Neural crest cell (in vitro differentiated cells): Measurements from ENCODE around the gene C1orf52. TPM values are rescaled to one million over a fixed set of nuclear protein-coding genes. Genes with fewer than 3 reads are reported as not detected.

ENCODE experiments used
- DNase-seq: peaks from one replicate; pipeline ENCODE4 v3.0.0; 2021; ENCODE audit warnings: low read depth, mixed read lengths, low spot score
- H3K27ac Mint-ChIP-seq: one replicate; pipeline ENCODE4 v1.8.0; 2021; ENCODE audit warnings: mild to moderate bottlenecking, mixed read lengths; ENCODE audit not compliant: unreplicated experiment
- H3K27me3 Mint-ChIP-seq: 2 replicates; pipeline ENCODE4 v1.8.0; 2021; ENCODE audit warnings: low read depth, mild to moderate bottlenecking, mixed read lengths
- H3K36me3 Mint-ChIP-seq: 2 replicates; pipeline ENCODE4 v1.8.0; 2021; ENCODE audit warnings: low read depth, mild to moderate bottlenecking, mixed read lengths
- H3K4me1 Mint-ChIP-seq: 2 replicates; pipeline ENCODE4 v1.8.0; 2021; ENCODE audit warnings: mixed read lengths
- H3K4me3 Mint-ChIP-seq: one replicate; pipeline ENCODE4 v1.8.0; 2021; ENCODE audit warnings: mild to moderate bottlenecking, mixed read lengths
- H3K9me3 Mint-ChIP-seq: 2 replicates; pipeline ENCODE4 v1.8.0; 2021; ENCODE audit warnings: mixed read lengths
- total RNA-seq: library from RNA; stranded (reverse); gene quantifications from 2 replicates; pipeline ENCODE4 v1.2.1, GENCODE V29; 2021
- TF ChIP-seq, protein P1 (sequence below): fragments of 200-600 bp; sonication (generic); conservative IDR thresholded peaks from 2 replicates; pipeline ENCODE4 v1.5.0; 2021; ENCODE audit warnings: antibody characterized with exemption, mild to moderate bottlenecking

C1orf52 gene
- total RNA-seq, 1 donor from 2014 or later: 30.9 TPM

DNA sequence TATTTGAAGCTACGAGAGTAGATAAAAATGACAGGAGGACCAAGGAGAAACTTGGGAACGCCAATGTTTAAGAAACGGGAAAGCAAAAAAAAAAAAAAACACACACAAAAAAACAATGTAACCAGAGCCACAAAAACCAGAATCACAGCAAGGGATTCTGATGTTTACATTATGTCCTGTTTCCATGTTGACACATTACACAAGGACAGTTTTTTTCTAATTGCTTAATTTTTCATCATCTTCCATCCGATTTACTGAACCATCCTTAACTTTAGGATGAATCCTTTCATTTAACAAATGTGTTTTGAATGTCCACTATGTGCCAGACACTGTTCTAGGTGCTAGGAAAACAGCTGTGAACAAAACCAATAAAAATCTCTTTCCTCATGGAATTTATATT, 18.3 kb upstream of the C1orf52 start:
- Mint-ChIP-seq H3K36me3 (no peaks in the 10 kb centered on the region), H3K9me3 (no peaks in the 10 kb centered on the region), H3K4me3 (peak overlapping the region; percentile 94), H3K27me3 (peaks cover 30% of the 10 kb centered on the region), H3K27ac (no peak overlapping the region), H3K4me1 (peaks cover 24% of the 10 kb centered on the region)
- no peak for DNase-seq
- TF ChIP-seq, protein P1, sequence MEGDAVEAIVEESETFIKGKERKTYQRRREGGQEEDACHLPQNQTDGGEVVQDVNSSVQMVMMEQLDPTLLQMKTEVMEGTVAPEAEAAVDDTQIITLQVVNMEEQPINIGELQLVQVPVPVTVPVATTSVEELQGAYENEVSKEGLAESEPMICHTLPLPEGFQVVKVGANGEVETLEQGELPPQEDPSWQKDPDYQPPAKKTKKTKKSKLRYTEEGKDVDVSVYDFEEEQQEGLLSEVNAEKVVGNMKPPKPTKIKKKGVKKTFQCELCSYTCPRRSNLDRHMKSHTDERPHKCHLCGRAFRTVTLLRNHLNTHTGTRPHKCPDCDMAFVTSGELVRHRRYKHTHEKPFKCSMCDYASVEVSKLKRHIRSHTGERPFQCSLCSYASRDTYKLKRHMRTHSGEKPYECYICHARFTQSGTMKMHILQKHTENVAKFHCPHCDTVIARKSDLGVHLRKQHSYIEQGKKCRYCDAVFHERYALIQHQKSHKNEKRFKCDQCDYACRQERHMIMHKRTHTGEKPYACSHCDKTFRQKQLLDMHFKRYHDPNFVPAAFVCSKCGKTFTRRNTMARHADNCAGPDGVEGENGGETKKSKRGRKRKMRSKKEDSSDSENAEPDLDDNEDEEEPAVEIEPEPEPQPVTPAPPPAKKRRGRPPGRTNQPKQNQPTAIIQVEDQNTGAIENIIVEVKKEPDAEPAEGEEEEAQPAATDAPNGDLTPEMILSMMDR: no peak

DNA sequence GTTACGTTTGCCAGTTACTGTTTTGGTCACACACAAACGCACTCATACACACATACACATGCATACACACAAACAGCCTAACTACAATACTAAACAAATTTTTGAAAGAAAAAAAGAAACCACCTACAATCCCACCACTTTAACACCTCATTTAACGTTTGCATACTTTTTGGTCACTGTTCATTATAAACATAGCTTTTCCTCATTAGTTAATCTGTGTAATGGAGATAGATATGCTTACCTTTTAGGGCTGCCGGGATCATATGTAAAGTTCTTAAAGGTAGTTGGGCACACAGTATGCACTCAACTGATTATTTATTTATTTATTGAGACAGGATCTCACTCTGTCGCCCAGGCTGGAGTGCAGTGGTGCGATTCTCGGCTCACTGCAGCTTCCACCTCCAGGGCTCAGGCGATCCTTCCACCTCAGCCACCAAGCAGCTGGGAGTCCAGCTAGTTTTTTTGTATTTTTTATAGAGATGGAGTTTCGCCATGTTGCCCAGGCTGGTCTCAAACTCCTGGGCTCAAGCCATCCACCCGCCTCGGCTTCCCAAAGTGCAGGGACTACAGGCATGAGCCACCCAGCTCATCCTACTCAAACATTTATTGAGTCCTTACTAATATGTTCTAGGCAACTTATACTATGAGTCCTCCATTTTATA, 17.6 kb upstream of the C1orf52 start:
- Mint-ChIP-seq H3K4me3 (peak overlapping the region; percentile 94), H3K9me3 (no peaks in the 10 kb centered on the region), H3K4me1 (peaks cover 24% of the 10 kb centered on the region), H3K36me3 (no peaks in the 10 kb centered on the region), H3K27ac (peak overlapping the region; percentile 90), H3K27me3 (peaks cover 25% of the 10 kb centered on the region)
- no peak for DNase-seq
- TF ChIP-seq, protein P1: no peak

DNA sequence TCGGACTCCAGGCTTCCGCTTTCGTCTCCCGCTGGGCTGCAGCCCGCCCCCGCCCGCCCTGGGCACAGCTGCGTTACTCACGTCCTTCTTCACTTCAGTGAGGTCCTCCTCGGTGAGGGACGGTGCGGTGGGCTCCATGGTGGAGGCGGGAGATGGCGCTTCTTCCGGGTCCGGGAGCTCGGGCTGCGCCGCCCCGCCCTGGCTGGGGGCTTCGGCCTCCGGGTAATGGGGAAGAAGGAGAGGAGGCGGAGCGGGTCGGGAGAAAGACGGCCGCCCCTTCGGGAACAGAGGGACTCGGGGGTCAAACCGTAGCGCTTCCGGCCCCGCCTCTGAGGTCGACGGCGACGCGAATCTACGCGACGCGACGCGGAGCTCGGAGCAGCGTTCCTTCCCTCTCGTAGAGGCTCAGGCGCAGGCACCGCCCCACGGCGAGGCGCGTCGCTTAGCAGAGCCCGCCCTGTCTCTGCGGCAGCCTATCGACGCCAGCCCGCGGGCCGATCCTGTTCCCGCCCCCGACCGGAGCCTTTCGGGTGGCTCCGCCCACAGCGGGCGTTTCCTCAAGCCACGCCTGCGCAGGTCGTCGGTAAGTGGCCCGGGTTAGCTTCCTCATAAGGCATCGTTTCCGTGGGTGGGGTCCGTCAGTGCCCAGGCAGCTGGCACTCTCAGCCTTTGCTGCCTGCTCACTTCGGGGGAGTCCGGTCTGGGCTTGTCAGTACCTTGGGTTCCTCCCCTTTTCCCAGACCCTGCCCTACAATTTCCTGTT, 16.9 kb upstream of the C1orf52 start, which contains the start of gene BCL10:
Gene BCL10, minus strand, starts transcription at position 418 of the 763 bp plus-strand sequence. Its CDS starts 280 bp downstream, at position 138.
- no peaks in the 10 kb centered on the region for H3K36me3 Mint-ChIP-seq
- peak; percentile 87 for DNase-seq
- H3K27ac Mint-ChIP-seq: peak within 1 kb of the TSS; percentile 90
- TF ChIP-seq, protein P1: no peak
- peaks cover 24% of the 10 kb centered on the region for H3K4me1 Mint-ChIP-seq
- peaks cover 21% of the 10 kb centered on the region for H3K27me3 Mint-ChIP-seq
- H3K4me3 Mint-ChIP-seq: peak within 1 kb of the TSS; percentile 94
- no peaks in the 10 kb centered on the region for H3K9me3 Mint-ChIP-seq

- Mint-ChIP-seq H3K27me3 (peaks cover 15% of the 10 kb centered on the region), H3K36me3 (no peaks in the 10 kb centered on the region)
- DNase-seq: no peak
Measured at GRCh38 chr1:85275701-85276214, 16.3 kb upstream of the C1orf52 start.

GRCh38 chr1:85274969-85275453, 15.5 kb upstream of the C1orf52 start:
- TF ChIP-seq, protein P1: no peak
- Mint-ChIP-seq H3K9me3 (no peaks in the 10 kb centered on the region), H3K27ac (no peak overlapping the region)

More at GRCh38 chr1:85275701-85276214, 16.3 kb upstream of the C1orf52 start:
- TF ChIP-seq, protein P1: no peak
- no peaks in the 10 kb centered on the region for H3K9me3 Mint-ChIP-seq
- peaks cover 24% of the 10 kb centered on the region for H3K4me1 Mint-ChIP-seq
- peak overlapping the region; percentile 68 for H3K27ac Mint-ChIP-seq
- H3K4me3 Mint-ChIP-seq: peak overlapping the region; percentile 94

More at GRCh38 chr1:85274969-85275453, 15.5 kb upstream of the C1orf52 start:
- peaks cover 24% of the 10 kb centered on the region for H3K4me1 Mint-ChIP-seq
- peaks cover 11% of the 10 kb centered on the region for H3K27me3 Mint-ChIP-seq
- no peaks in the 10 kb centered on the region for H3K36me3 Mint-ChIP-seq
- DNase-seq: no peak
- H3K4me3 Mint-ChIP-seq: peak overlapping the region; percentile 94
